Inflammatory macrophage treated with lipopolysaccharide for 4 hours (primary cell): Measurements from ENCODE around the gene FBP2.
"Not testable (repeated sequence)": the region's sequence is repeated elsewhere in the genome, so short reads cannot be mapped to it uniquely, and the experiment has no call there.

ENCODE experiments used
- DNase-seq: peaks from one replicate; pipeline ENCODE4 v3.0.0-alpha.2; 2020

The FBP2 gene

DNA sequence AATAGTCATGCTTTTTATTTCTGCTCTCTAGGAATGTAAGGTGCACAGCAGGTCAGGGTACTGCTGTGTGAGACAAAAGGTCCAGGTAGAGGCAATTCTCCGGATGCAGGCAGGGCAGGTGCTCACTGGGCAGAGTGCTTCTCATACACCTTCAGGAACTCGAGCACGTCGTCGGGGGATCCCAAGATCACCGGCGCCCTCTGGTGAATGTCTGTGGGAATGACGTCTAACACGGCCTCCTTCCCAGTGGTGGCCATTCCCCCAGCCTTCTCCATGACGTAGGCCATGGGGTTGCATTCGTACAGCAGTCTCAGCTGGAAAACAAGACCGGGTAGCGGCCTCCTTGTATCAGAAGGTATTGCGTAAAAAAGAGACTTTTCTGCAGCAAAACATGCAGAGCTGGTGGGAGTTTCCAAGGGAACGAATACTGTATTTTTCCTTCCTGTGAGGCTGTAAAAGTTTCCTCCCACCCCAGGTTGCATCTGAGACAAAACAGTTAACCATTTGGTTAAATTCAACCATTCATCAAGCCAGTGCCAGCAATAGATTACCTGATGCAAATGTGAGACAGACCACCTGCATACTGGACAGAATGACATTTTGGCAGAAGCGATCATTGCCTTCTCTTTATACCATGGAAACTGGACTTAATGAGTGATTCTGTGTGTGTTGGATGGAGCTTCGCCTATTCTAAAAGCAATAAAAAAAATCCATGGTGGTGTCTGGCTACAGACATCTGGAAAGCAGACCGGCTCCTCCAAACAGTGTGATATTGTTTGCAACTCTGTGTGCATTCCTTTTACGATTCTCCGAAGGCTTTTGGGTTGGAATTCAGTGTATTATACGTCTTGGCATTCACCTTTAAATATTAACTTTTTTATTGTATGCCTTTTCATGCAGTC, 9.9 kb upstream of the FBP2 start:
- DNase-seq = peak; percentile 49

DNA sequence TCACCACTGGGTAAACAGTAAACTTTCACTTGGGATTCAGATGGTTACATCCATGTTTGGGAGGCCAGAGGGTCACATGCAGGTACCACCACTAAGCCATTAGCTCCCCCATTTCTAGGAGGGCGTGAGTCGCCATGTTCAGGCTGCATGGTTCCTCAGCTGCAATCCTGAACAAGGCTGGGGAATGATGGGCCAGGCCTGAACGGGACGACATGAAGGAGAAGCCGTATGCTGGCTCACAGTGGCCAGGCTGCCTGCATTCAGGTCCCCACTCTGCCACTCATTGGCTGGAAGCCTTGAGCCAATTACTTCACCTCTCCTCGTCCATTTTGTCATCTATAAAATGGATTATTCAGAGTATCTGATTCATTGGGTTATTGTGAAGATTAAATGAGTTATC, 9.0 kb upstream of the FBP2 start:
- no peak for DNase-seq

DNA sequence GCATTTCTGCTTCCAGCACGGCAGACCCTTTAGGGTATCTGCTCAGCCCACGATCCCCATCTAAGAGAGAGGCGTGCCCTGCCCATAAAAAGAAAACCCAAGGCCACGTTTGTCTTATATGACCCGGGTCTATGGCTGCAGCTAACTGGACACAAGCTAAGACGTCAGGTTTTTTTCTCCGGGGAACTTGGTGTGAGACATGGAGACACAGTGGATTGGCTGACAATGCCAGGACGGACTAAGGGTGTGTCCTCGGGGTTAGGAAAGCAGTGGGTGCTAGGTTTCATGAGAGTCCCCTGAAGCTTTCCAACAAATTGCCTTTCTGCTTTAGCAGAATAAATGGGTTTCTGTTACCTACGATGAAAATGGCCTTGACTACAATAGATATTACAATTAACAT, 7.1 kb upstream of the FBP2 start:
- DNase-seq = no peak

DNA sequence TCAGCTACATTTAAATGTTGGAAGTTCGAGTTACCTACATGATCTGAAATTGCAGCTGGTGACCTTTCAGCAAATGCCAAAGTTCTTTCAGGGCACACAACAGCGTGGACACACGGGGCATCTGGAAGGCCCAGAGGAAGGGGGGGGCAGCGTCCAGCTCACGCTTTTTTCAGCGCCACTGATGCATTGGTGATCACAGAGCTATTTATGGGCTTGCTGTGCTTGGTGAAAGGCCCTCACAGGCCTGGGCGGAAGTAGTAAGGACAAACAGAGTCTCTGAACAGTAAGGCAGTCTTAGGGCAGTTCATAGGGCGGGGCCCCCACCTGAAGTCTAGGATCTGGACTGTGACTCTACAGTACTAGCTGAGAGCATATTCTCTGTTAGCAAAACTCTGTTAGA, 6.6 kb upstream of the FBP2 start:
- no peak for DNase-seq

DNA sequence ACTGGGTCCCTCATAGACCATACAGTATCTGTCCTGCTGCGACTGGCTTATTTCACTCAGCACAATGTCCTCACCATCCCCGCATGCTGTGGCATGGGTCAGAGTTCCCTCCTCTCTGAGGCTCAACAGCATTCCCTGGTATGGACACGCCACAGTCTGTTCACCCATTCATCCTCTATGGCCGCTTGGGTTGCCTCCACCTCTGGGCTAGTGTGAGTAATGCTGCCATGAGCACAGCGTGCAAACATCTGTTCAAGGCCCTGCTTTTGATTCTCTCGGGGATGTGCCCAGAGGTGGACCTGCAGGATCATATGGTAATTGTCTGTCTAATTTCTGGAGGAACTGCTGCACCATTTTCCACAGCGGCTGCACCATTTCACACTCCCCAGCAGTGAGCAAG, 5.5 kb upstream of the FBP2 start:
- no peak for DNase-seq

DNA sequence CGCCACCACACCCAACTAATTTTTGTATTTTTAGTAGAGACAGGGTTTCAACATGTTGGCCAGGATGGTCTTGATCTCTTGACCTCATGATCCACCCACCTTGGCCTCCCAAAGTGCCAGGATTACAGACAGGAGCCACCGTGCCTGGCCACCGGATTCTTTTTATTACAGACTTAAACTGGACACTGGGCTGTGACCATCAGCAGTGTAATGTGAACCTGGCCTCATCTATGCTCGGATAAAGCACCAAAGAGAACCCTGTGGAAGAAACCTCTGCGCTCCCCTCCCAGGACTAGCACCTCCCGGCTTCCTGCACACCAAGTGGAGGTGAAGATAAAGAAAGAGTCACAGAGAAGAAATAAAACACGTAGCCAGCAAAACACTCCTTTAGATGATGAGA, 941 bp downstream of the FBP2 start:
- DNase-seq = not testable (repeated sequence)

DNA sequence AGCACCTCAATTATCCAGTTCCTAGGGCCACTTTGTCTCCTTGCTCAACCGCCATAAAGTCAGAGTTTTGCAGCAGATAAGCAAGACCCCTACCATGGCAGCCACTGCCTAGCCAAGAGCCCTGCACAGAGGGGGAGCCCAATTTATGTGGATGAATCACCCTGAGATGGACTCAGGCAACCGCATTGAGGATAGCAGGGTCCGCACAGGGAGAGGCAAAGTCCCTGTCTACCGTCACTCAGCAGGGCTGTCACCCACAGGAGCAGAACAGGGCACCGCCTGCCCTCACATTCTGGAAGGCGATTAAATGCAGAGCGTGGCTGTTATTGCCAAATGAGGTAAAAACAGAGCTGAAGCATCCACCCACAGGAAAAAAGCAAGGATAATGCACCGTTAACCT, 1.7 kb downstream of the FBP2 start:
- DNase-seq = no peak

DNA sequence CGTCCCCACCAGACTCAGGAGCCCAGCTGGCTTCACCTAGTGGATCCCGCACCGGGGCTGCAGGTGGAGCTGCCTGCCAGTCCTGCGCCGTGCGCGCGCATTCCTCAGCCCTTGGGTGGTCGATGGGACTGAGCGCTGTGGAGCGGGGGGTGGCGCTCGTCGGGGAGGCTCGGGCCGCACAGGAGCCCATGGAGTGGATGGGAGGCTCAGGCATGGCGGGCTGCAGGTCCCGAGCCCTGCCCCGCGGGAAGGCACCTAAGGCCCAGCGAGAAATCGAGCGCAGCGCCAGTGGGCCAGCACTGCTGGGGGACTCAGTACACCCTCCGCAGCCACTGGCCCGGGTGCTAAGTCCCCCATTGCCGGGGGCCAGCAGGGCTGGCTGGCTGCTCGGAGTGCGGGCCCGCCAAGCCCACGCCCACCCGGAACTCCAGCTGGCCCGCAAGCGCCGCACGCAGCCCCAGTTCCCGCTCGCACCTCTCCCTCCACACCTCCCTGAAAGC, 2.5 kb downstream of the FBP2 start:
- DNase-seq = not testable (repeated sequence)

DNA sequence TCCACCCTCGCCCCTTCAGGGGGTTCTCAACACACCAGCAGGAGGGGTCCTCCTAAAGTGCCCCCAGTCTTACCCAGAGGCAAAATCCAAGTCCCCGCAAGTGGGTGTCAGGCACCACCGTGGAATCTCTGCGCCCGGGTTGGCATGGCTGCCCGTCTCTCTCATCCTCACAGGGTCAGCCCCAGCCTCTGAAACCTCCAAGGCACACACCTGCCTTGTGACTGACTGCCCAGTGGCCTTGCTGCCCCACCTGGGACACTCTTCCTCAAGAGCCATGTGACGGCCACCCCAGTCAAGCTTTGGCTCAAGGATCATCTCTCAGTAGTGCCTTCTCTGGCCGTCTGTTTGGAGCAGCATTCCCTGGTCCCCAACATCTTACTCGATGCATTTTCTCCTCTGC, 4.9 kb downstream of the FBP2 start:
- no peak for DNase-seq

DNA sequence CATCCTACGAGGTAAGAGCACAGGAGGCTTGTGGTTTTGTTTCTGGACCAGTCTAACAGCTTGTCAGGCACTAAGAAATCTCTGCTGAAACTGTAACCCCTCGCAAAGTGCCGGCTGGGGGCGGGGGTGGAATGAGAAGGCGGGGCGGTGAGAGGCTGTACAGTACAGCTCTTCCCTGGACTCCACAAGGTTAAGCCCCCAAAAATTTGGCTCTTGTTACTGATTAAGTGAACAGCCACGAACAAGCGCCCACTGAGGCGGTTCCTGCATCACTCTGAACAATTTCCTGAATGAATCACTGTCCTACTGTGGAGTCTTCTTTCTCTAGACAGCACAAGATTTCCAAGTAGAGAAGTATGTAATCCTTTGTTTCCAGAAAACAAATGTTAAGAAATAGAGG, 6.8 kb downstream of the FBP2 start:
- peak; percentile 46 for DNase-seq

DNA sequence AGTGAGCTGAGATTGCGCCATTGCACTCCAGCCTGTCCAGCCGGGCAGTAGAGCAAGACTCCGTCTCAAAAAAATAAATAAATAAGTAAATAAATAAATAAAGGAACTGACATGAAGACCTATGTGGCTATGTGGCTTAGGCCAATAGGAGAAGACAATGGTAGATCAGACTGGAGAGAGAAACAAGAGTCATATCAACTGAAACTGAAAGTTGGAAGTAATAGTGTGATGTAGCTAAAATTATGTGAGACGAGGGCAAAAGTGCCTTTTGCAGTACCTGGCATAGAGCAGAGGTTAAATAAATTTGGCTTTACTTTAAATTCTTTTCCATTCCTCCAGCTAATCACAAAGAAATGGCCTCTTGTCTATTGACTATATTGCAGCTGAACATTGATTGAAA, 7.3 kb downstream of the FBP2 start:
- DNase-seq = peak; percentile 72

DNA sequence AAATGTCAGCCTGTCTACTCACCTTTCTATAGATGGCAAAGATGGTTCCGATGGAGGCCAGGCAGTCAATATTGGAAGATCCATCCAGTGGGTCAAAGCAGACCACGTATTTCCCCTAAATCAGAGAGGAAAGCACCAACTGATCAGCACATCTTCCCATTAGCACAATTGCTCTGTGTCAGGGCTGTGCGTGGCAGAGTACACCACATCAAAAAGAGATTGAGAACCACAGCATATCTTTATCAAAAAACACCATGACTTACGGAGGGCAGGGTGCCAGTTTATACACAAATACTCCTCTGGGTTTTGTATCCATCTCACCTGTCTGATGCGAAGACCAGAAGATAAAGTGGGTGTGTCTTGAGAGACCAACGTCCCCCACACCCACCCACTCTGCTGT, 9.1 kb downstream of the FBP2 start:
- DNase-seq = no peak

DNA sequence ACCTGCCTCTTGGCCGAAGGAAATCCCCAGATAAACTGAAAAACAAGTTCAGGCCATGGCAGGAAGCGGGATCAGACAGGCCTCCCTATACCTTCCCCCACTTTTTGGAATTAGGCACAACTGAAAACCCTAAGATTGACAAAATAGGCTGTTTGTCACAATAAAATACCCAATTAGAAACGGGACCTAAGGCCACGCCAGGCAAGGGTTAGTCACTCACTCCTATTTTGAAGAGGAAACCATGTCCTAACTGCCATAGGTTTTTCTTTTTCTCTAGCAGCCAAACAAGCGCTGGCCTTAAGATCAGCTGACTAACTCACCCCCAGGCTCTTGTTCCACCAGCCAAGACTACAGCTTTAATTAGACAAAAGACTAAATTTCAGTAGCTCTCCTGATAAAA, 11.9 kb downstream of the FBP2 start:
- no peak for DNase-seq

DNA sequence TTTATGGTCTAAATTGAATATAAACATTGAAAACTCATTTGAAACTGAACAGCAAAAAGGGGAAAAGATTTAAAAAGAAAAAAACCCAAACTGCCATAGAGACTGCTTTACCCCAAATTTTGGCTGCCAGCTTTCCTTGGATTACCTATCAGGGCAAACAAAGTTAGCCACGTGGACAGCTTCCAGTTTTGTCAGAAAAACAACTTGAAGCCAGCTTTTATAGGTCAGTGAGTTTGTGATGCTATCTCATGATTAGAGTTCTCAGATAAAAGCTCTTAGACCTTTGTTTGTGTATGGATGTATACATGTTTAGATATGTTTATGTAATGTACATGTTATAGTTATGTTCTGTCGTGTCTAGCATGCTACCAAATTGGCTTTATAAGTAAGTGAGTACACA, 16.1 kb downstream of the FBP2 start:
- DNase-seq = no peak

DNA sequence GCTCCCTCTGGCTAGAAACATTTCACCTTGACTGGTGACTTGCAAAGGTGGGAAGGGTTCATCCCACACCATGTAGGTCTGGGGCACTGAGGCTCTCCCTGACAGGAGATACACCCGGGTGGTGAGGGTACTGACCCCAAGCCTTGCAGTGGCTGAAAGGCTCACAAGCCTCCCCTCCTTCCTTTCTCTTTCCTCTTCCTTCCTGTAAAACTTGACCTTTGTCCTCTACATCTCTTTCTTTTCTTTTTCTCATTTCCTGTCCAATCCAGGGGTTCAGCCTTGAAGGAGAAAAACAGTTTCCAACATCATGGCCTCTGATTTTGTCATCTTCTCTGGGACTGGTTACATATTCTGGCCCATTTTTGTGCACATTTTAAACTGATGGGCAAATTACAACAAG, 16.6 kb downstream of the FBP2 start:
- no peak for DNase-seq

DNA sequence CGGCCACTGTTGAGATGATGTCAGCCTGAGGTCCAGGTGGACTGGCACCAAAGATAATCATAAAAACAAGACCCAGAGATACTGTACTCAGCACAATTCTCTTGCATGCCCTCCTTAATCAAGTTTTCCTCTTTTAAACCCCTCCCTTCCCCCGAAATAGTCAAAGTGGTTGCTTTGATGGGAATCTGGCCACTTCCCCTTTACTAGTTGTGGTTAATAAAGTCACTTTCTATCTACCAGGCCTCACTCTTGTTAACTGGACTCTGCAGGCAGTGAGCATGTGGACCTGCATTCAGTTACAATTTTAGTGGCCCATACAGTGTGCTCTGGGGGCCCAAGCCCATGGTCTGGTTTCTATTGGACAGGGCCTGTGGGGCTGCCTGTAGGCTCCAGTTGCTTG, 17.5 kb downstream of the FBP2 start:
- DNase-seq = peak; percentile 58

DNA sequence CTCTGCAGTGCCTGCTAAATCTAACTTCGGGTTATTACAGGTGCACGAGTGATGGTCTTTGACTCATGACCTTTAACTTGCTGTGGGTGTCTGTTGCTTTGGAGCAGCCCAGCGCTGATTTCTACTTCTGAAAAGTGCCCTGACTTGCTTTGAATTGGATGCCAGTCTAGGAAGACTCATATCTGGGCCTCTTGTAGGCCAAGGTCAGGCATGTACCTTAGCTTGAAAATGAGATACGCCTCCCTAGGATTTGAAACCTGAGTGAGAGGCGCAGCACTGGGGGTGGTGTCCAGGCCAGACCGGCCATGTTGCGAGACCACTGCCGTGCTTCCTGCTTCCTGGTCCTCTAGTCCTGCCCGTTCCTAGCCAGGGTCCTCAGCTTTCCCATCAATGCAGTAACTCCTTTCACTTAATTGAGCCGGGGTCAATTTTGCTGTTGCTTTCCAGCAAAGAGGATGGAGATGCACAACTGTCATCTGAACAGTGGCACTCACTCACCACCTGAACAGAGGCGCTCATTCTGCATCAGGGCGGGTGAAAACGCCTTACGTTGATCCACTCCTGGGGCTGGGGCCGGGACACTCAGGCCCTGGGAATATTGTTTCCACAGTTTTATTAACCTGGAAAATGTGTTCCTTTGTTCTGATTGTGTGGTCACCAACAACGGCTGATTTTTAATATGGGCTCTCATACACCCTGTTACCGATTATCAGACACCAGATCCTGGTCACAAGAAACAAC, 24.5 kb downstream of the FBP2 start:
- no peak for DNase-seq

DNA sequence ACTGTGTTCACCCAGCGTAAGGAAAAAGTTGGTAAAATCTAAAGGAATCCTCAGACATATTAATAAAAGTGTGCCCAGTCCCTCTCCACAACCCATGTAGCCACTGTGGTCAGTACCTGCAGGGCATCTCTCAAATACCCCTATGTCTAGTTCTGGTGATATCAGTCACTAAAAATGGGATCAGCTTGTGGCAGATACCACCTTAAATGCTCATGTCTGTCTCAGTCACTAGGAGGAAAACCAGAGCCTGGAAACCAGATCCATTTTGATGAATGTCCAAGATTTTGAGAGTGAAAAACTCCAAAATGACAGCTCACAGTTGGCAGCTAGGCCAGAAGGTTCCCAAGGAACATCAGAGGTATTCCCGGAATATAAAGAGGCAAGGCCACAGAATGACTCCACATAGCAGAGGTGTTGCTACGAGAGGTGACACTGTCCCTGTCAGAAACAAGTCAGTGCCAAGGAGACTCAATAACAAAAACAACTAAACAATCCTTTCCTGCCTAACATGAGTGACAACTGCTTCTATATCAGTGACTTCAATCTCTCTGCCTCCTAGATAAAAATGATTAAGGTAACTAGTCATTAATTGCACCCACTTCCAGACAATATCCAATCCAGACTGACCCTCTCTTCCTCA, 25.3 kb downstream of the FBP2 start:
- no peak for DNase-seq

DNA sequence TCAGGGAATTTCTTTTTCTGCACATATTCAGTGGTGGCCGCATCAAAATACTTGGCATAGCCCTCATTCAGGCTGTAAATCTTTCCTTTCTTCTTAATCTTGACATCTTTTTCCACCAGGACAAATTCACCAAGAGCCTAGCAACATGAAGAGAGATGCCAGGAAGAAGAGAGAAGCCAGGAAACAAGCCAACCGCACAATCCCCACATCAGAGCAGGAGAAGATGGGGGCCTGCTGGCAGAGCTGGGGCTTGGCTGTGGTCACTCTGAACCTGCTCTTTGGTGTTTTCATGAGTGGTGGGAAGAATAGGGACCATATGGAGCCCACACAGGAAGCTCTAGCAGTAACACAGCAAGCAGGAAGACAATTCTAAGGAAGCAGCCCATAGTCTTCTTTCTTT, 26.4 kb downstream of the FBP2 start:
- no peak for DNase-seq

DNA sequence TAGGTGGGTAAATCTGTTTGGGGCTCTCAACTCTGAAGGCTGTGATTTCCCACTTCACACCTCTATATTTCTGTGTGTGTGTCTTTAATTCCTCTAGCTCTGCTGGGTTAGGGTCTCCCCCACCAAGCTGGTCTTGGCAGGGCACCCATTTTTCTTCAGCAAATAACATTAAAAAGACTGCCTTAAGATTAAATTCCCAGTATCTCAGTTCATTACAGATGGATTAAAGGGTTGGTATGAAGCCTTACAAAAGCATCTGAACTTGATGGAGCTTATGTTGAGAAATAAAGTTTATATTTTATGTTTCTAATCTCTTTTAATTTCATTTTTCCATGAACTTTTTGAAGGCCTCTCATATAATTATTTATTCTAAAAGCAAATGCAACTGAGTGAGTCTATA, 27.1 kb downstream of the FBP2 start:
- DNase-seq = no peak

DNA sequence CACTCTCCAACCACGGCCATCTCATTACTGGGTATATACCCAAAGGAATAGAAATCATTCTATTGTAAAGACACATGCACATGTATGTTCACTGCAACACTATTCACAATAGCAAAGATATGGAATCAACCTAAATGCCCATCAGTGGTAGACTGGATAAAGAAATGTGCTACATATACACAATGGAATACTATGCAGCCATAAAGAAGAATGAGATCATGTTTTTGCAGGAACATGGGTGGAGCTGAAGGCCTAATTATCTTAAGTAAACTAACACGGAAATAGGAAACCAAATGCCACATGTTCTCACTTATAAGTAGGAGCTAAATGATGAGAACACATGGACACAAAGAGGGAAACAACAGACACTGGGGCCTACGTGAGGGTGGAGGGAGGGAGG, 29.3 kb downstream of the FBP2 start:
- not testable (repeated sequence) for DNase-seq

DNA sequence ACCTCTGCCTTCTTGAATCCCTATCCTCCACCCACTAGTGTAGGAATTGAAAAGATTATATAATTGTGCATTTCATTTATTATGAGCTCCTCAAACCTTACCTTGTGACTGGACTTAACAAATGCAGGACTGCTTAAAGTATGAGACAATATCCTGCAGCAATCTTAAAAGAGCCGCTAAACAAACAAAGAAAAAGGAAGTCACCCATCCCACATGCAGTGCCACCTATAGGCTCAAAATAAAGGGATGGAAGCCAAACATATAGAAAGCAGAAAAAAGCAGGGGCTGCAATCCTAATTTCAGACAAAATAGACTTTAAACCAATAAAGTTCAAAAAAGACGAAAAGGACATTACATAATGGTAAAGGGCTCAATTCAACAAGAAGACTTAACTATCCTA, 30.1 kb downstream of the FBP2 start:
- no peak for DNase-seq

DNA sequence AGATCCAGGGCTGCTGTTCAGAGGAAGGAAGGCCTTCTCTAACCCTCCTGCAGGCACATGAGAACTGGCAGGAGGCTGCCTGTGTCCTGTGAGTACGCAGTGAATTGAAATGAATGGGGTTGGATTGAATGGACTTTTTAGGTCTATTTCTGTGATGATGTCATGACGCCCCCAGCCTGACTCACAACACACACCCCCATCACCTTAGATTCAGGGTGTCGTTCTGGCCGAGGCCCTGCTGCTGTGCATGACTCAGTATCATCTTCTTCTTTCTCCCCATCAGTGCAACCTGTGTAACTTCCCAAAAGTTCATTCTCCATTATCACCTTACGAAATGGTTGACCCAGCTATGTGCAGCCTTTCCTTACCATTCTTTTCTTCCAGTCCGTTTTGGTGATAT, 33.4 kb downstream of the FBP2 start:
- no peak for DNase-seq

DNA sequence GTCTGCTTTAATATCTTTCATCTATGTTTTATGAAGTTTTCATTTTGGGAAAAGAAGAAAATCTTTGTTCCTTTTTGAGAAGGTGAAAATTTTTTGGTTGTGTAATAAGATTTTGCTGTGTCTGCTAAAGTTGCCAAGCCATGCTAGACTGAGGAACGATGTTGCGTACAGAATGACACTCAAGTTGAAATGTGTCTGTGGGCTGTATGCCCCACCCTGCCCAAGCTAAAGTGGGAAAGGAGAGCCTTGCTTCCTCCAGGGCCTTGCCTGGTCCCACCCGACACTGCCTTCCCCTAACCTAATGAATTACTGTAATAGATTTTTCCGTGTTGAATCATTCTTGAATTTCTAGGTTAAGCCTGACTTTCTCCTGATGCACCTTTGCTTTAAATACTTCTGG, 36.2 kb downstream of the FBP2 start:
- DNase-seq = peak; percentile 44
